Stimulated activated CD8-positive, alpha-beta memory T cell treated with anti-CD3 and anti-CD28 coated beads, Interleukin-12 subunit alpha, Interleukin-12 subunit beta, amount 100 ng/mL, for 24 hours (primary cell): ENCODE data around the gene CALCR.

Experiments
- DNase-seq: peaks from one replicate; pipeline ENCODE4 v3.0.0-alpha.2; 2020; ENCODE audit errors: extremely low read depth

Gene CALCR

DNA sequence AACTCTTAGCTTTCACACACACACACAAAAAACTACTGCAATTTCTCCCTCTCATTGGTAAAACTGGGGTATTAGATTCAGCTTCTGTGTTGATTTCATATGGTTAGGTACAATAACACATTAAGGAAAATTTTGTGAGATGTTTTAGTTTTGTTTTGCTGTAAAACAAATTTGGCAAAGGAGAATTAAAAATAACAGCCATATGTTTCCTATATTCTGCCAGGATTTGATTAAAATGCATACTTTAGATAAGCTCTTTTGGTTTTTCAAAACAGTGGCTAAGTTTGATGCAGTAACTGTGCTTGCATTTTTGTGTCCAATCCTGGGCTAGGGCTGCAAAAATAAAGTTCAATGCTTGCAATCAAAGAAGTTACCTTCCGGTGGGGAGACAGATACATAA lies 126.3 kb downstream of the CALCR start:
- DNase-seq: no peak

DNA sequence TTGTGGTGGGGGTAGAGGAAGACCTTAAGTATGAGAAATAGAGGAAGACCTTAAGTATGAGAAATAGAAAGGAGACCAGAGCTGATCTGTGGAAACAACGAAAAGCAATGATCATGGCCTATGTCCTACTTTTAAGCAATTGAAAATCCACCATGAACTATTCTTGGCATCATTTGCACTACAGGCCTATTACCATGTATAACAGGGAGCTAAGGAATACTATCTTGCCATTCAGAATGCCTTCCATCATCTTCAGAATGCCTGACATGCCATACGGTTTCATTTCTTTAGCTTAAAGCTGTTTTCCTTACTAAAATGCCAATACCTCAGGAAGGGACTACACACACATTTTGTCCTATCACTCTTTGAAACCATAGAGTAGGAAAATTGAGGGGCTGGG lies 127.0 kb downstream of the CALCR start:
- DNase-seq: no peak

DNA sequence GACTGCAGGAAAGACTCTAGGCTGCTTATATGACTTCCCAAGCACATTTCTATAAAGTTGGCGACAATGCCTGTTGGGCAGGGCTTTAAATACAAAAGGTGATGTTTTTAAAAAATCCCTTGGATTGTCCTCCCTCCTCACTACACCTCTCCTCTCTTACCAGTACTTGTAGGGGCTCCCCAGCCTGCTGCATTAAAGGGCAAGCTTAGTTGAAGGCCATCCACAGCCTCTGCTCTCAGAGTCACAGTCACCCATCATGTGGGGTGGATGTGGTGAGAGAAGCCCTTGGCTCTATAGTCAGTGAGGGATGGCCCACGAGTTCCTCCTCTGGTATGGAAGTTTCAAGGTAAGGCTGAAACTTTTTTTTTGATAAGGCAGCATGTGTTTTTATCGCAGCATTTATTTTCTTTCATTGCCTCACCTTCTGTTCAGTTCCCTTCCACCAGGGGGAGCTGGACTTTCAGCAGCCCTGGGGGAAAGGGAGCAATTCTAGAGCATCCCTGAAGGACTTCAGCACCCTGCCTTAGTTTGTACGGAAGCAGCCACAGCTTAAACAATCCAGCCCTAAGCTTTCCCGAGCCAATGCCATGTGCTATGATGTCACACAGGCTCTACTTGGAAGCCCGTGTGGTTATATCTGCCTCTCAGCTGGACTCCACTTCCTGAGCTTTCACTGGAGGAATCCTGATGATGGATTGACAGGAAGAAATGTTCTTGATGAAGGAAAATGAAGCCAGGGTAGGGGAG lies 131.9 kb downstream of the CALCR start:
- no peak for DNase-seq

DNA sequence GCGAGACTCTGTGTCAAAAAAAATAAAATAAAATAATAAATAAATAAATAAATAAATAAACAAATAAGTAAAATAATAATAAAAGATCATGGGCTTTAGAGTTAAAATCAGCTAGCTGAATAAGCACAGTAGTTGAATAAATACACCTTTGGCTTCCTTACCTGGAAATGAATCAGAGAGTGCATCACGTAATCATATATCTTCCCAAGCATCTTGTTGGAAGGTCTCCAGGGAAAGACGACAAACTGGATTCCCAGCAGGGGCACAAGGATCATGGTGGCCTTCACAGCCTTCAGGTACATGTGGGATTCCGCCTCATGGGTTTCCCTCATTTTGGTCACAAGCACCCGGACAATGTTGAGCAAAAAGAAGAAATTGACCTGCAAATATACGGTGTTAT lies 138.7 kb downstream of the CALCR start:
- DNase-seq: no peak

DNA sequence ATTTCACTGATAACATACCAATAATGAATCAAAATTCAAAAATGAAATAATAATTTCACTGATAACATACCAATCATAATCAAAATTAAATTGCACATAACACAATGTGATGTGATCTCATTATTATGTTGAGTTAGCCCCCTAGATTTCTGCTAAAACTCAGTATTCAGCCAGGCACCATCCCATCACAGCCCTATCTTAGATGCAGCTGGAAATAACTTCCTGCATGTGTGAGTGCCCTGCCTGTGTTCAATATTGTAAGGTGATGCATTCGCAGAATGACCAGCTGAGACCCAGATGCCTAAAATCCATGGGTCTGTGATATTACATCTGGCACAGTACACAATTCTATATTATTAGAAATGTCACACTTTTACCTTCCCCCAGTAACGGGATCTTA lies 142.4 kb downstream of the CALCR start:
- DNase-seq: no peak

DNA sequence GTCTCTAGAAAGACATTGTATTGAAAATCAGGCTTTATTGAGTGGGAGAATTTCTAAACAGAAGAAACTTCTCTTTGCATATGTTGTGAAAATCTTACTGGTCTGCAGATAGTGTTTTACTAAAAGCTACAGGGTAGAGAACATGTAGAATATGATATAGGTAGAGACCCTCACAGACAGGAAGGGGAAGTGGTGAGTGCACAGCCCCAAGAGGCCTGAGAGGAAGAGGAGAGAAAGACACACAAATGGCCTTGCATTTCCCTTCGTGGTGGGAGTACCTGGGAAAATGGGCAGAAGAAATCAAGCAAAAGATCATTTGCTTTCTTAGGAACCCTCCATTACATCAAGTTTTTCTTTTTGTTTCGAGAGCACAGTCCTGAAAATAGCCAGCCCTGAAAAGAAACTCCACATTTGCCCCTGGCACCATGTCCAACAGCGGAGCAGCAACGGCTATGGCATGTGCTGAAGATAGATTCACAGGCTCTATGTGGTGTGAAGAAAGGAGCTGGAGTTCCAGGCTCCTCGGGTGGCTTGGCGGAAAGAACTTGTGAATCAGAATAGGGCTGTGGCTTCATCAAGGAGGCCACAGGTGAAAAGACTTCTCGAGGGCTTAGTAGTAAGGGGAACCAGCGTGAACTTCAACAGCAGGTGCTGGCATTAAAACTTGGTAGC lies 143.5 kb downstream of the CALCR start:
- no peak for DNase-seq

DNA sequence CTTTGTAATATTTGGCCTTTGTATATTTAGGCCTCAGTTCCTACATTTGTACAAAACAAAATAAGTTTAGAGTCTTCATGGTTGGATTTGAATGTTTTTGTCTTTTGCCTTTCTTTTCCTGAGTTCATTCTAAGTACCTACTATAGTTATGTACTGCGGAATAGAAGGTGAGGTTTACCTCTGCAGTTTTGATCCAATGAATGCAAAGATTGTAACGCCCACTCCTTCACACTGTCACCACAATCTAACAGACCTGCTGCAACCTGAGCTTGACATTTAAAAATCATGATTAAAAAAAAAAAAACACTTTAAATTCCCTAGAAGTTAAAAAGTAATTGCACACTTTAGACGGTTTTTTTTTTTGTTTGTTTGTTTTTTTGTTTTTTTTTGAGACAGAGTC lies 145.0 kb downstream of the CALCR start:
- DNase-seq: no peak

DNA sequence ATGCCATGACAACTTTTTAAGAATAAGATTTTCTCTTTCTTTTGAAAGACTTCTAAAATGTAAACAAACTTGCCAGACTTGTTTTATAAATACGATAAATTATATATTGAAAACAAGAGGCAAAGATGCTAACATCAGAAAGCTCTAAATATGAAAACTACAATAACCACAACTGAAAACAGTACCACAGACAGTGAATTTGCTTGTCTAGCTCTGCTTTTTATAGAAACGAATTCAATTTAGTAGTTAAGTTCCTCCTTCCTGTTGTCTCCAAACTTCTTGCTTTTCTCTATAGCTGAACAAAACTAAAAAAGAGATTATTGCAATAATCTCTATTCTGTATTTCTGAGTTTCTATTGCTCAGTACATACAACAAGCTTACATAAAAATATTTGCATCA lies 147.4 kb downstream of the CALCR start:
- DNase-seq: no peak

DNA sequence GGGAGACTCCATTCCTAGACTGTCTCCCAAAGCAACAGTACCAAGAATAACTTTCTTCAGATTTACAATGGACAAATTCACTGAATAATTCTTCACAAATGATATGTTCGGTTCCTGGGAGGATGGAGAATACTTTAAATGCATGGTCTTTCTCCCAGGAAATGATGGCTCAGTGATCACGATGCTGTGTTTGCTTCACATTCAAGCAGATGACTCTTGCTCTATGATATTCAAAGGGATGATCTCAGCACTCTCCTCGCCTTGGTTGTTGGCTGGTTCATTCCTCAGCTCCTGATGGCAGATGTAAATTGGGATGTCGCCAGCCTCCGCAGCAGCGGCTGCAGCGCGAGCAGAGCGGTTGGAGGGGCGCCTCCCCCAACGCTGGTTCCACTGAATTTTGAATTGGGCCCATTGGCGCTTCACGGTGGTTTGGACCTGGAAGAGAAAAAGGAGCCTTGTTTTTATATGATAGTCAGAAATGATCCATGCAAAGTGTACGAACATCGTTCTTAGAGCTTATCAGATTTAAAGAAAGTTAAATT lies 148.3 kb downstream of the CALCR start:
- no peak for DNase-seq

DNA sequence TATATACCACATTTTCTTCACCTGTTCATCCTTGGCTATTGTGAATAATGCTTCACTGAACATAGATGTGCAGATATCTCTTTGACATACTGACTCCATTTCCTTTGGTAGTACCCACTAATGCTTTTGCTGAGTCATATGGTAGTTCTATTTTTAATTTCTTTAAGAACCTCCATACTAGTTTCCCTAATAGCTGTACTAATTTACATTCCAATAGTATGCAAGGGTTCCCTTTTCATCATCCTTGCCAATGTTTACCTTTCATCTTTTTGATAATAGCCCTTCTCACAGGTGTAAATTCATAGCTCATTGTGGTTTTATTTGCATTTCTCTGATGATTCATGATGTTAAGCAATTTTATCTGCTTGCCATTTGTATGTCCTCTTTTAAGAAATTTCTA lies 159.9 kb downstream of the CALCR start:
- no peak for DNase-seq

DNA sequence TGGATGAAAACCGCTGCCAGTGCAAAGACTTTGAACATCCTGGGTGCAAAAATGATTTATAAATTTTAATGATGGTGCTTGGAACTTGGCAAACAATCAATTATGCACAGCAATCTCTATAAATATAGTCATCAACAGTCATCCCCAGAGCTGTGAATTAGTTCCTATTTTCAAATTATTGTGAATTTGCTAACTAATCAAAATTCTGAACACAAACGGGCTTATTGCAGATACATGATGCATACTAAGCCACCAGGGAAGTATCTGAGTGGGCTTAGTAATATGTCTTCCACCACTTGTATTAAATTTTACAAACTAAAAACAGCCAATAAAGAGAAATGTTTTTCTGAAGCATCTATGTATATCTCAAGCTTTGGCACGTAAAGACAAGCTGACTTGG lies 165.2 kb downstream of the CALCR start:
- DNase-seq: no peak

DNA sequence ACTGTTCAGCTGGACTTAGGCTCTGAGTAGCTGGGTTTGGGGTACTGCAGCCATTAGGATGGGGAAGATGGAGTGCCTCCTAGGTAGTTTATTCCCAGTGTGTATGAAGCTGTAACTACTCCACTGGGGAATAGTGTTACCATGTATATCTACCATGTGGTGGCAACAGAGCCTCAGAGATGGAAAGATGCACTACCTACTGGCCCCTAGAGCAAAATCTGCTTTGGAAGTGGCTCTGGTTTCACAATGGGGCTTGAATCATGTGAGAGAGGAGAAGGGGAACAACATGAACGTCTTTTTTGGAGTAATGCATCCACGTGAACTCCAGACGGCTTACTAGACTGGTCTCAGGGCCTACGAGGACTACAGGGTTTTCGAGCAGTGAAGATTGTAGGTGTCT lies 167.3 kb downstream of the CALCR start:
- no peak for DNase-seq

DNA sequence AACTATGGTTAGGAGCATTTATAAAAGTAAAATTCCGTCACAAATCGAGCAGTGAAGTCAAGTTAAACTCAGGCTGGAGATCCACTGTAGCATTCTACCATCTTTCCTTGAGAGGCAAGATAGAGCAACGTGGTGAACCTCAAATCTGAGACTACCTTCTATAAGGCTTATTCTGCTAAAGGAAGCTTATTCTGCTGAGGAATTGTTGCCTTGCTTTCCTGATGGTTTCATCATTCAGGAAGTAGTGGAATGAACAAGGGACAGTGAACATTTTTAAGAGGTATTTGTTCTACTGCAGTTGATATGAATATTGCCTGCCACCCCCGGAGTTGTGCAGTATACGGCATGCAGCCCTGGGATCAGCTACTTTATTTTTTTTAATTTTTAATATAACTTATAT lies 171.6 kb downstream of the CALCR start:
- no peak for DNase-seq

DNA sequence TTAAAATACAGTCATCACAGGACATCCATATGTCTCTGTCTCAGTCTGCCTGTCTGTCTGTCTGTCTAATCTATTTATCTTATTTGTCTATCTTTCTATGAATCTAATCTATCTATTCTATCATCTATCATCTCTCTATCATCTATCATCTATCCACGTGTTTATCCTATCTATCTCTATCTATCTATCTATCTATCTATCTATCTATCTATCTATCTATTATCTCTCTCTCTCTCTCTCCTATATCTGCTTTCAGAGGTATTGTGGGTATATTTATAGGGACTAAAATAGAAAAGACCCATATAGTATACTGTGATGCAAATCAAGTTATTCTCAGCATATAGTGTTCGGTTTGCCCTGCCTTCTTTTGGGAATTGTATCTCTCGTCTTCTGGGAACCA lies 174.9 kb downstream of the CALCR start:
- no peak for DNase-seq

DNA sequence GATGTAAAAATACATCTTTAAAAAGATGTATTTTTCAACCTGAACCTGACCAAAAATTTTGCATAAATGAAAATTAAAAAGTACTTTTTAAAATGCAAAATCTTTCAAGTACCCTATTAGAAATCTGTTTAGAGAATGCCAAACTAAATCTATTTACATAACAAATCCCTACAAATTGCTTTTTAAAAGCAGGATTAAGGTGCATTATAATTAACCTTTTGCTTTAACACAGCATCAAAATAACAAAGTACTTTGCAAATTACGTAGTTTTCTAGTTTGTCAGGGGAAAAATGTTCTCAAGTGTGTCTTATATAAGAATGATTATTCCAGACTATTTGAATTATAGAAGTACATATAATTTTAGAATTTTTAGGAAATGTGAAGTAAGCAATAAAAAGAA lies 181.5 kb downstream of the CALCR start:
- DNase-seq: no peak

DNA sequence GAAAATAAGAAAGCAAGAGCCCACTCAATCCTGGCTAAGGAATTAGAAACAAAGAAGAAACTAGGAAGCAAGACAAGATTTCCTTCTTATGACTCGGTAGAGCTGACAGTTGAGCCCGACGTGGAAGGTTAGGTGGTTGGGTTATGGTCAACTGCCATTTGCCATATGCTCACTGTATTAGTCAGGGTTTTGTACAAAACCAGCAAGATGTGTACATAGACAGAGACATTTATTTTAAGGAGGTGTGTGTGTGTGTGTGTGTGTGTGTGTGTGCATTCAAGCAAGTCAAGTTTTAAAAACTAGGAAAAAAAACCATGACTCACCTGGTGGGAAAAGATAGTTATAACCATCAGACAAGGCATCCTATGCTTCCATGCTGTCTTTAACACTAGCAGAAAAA lies 183.9 kb downstream of the CALCR start:
- no peak for DNase-seq

DNA sequence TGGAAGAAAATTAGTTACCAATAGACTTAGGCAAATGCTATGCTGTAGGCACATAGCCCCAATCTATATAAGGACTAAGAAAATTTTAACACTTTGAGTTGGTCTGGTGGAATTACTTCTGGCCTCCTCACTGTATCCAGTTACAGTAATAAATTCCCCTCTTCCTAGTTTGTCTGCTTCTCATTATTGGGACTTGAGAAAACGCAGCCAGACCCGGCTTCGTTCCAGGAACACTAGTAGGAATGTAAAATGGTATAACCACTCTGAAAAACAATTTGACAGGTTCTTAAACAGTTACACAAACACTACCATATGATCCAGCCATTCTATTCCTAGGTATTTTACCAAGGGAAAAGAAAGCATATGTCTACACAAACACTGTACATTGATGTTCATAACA lies 192.2 kb downstream of the CALCR start:
- no peak for DNase-seq

DNA sequence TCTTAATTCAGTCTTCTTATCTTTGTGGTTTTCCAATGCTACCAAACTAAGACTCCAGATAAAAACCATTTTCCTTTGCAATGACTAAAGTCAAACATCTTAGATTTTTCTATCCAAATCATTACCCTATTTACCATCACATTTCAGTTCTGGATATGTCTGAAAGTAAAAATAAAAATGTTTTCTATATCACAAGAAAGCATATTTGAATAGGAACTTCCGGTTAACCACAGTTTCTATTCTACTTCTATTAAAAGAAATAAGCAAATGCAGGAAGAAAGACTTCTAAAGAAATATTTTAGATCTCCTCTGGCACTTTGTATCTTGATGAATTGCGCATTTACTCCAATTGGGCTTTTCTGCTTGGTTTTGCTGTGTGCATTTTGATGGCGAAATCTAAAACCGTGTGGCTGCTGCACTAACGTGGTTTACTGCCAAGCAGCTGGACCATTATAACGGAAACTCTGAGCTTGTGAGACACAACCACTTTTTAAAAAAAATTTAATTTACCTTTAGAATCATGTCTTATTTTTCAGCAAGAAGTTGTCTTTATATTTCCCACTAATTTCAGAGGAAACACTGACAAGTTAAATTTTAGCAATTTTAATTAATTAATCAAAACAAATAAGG lies 196.3 kb downstream of the CALCR start:
- DNase-seq: no peak

DNA sequence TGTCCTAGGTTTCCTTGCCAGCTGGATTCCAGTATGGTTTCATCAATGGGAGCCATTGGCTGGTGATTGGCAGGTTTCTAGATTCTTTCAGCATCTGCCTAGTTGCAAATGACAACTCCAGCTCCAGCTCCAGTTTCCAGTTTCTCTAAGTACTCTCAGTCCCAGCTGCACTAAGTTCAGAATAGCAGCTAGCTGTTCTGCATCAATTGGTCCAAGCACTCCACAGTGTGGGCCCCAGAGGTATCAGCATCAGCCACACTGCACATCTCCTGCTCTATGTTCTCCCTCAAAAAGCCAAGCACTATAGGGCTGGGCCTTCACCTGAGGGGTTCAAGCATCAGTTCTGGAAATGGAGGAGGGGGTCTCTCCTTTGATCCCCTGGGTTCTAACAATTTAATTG lies 198.9 kb downstream of the CALCR start:
- no peak for DNase-seq
